HG03097 (cell line): ENCODE measurements around the gene SETX.

ENCODE experiments used
- ATAC-seq: cut with Tn5 transposase; IDR thresholded peaks from one replicate; pipeline ENCODE4 v1.9.1; 2021; ENCODE audit not compliant: unreplicated experiment, low FRiP score

Gene SETX

DNA sequence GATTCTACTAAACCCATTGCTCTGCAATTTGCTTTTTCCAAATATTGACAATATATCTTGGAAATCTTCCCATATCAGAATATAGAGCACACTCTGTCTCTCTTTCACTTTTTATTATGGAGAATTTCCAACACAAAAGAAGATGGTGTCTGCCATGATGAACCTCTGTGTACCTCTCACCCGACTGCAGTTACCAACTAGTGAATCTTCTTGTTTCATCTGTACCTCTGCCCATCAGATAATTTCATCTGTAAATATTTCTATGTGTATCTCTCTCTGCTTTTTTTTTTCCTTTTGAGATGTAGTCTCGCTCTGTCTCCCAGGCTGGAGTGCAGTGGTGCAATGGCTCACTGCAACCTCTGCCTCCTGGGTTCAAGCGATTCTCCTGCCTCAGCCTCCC is 130.1 kb downstream of the SETX start:
- ATAC-seq: no peak

DNA sequence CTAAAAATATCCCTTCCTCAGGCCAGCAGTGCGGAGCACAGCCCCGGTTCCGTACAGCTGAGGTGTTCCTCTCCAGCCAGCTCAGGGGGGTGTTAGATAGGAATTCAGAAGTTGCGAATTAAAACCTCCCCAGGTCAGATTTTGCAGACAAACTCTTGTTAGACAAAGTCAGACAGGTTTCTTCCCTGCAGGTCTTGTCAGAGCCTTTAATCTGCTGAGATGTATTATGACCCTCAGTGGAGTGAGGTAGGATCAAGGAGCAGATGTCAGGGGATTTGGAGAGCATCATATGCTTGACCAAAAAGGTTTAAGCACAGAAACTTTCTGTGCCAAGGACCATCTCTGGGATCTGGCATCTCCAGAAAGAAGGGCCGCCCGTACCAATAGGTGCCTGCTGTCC is 132.8 kb downstream of the SETX start:
- ATAC-seq: no peak

GRCh38 chr9:132218208-132218607 is 136.6 kb downstream of the SETX start:
- no peak for ATAC-seq

- no peak for ATAC-seq
Measured at GRCh38 chr9:132216861-132217619, 137.7 kb downstream of the SETX start.

- ATAC-seq: no peak
Measured at GRCh38 chr9:132214027-132214622, 140.7 kb downstream of the SETX start.

DNA sequence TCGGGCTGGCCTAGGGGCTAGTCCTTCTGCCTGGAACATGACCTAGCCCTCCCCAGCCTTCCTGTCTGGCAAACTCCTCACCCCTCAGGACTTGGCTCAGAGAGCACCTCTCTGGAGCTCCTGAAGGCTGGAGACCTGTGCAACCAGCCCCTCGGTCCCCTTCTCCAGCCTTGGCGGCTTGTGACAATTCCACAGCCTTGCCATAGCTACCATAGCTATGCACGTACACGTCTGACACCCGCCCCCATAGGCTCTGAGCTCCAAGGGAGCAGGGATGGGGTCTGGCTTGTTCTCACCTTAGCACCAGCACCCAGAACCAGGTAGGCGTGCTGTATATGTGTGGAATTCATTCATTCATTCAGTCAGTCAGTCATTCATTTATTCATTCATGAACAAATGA is 143.2 kb downstream of the SETX start:
- no peak for ATAC-seq
